Dedifferentiated amniotic fluid mesenchymal stem cell (primary cell): ENCODE results near the gene CHML.

Experiments
- DNase-seq: peaks from one replicate; pipeline ENCODE4 v3.0.0-alpha.2; 2016; ENCODE audit errors: extremely low spot score

Gene CHML

GRCh38 chr1:241617426-241617825 lies 22.7 kb downstream of the CHML start:
- no peak for DNase-seq

GRCh38 chr1:241615043-241615974 lies 24.9 kb downstream of the CHML start:
- no peak for DNase-seq

- DNase-seq, result no peak
These were observed 25.6 kb downstream of the CHML start for GRCh38 chr1:241614572-241614971.

- DNase-seq, result no peak
These were observed 26.0 kb downstream of the CHML start for GRCh38 chr1:241614144-241614543.

GRCh38 chr1:241612533-241613477 lies 27.4 kb downstream of the CHML start:
- peak; percentile 74 for DNase-seq

- no peak for DNase-seq
These were observed 28.4 kb downstream of the CHML start for GRCh38 chr1:241611736-241612135.

GRCh38 chr1:241611063-241611462 lies 29.1 kb downstream of the CHML start:
- DNase-seq, result peak; percentile 72

- no peak for DNase-seq
These were observed 29.9 kb downstream of the CHML start for GRCh38 chr1:241610056-241610815.

- no peak for DNase-seq
These were observed 31.7 kb downstream of the CHML start for GRCh38 chr1:241608379-241609033.

- no peak for DNase-seq
These were observed 32.7 kb downstream of the CHML start for GRCh38 chr1:241607497-241607896.

GRCh38 chr1:241606544-241606943 lies 33.6 kb downstream of the CHML start:
- DNase-seq, result no peak

- DNase-seq, result no peak
These were observed 34.9 kb downstream of the CHML start for GRCh38 chr1:241605146-241605805.

GRCh38 chr1:241603731-241604245 lies 36.4 kb downstream of the CHML start:
- DNase-seq, result no peak

GRCh38 chr1:241600496-241600901 lies 39.7 kb downstream of the CHML start:
- DNase-seq, result no peak

GRCh38 chr1:241598249-241598648 lies 41.9 kb downstream of the CHML start:
- no peak for DNase-seq

GRCh38 chr1:241596633-241597032 lies 43.5 kb downstream of the CHML start:
- DNase-seq, result no peak

GRCh38 chr1:241593186-241593585 lies 47.0 kb downstream of the CHML start:
- DNase-seq, result peak; percentile 22

GRCh38 chr1:241592273-241592958 lies 47.8 kb downstream of the CHML start:
- peak; percentile 26 for DNase-seq

GRCh38 chr1:241591736-241592135 lies 48.4 kb downstream of the CHML start:
- DNase-seq, result no peak

GRCh38 chr1:241591317-241591716 lies 48.9 kb downstream of the CHML start:
- DNase-seq, result peak; percentile 72
